ENCODE results near the gene PERCC1. TPM values are rescaled to one million over a fixed set of nuclear protein-coding genes. Genes with fewer than 3 reads are reported as not detected.

Gene PERCC1
- total RNA-seq, 1 donor from 2014 or later = not detected

DNA sequence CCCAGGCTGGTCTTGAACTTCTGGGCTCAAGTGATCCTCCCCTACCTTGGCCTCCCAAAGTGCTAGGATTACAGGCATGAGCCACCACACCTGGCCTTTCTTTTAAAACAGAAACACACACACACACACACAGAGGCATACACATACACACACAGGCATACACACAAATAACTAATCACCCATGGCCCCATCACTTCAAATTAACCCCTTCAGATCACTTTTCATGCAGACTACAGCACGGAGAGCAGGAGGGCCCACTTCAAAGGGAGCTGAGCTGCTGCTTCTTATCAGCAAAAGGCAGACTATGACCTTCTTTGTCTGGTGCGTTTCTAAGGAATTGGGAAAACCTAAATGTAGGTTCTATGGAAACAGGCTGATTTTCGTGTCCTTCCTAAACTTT is 42.1 kb downstream of the PERCC1 start:
- H3K9ac ChIP-seq = no peak overlapping the region
- no peak overlapping the region for H3K27ac Mint-ChIP-seq
- H4K20me1 ChIP-seq (ENCODE audit: low read depth) = peaks cover 5% of the 10 kb centered on the region
- peaks cover 2% of the 10 kb centered on the region for H3K9me3 Mint-ChIP-seq
- no peaks in the 10 kb centered on the region for H3K36me3 Mint-ChIP-seq
- peak overlapping the region; percentile 65 for H3K4me3 Mint-ChIP-seq
- H3K4me1 ChIP-seq = peaks cover 9% of the 10 kb centered on the region
- TF ChIP-seq, protein P1, sequence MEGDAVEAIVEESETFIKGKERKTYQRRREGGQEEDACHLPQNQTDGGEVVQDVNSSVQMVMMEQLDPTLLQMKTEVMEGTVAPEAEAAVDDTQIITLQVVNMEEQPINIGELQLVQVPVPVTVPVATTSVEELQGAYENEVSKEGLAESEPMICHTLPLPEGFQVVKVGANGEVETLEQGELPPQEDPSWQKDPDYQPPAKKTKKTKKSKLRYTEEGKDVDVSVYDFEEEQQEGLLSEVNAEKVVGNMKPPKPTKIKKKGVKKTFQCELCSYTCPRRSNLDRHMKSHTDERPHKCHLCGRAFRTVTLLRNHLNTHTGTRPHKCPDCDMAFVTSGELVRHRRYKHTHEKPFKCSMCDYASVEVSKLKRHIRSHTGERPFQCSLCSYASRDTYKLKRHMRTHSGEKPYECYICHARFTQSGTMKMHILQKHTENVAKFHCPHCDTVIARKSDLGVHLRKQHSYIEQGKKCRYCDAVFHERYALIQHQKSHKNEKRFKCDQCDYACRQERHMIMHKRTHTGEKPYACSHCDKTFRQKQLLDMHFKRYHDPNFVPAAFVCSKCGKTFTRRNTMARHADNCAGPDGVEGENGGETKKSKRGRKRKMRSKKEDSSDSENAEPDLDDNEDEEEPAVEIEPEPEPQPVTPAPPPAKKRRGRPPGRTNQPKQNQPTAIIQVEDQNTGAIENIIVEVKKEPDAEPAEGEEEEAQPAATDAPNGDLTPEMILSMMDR (IDR thresholded peaks at IDR 0.05) = no peak
- TF ChIP-seq EZH2phosphoT487 (IDR thresholded peaks at IDR 0.05) (no peak), EZH2 (IDR thresholded peaks at IDR 0.05) (no peak)
- H3K36me3 ChIP-seq = no peaks in the 10 kb centered on the region
- no peaks in the 10 kb centered on the region for H3K9me3 ChIP-seq (ENCODE audit: low read depth)
- no peak for DNase-seq (ENCODE audit: low spot score)
- H3K4me2 ChIP-seq = no peak overlapping the region
- H3K4me3 ChIP-seq = no peak overlapping the region
- peaks cover 65% of the 10 kb centered on the region for H3K79me2 ChIP-seq (ENCODE audit: low read depth)
- H3K27ac ChIP-seq = no peak overlapping the region
- peaks cover 23% of the 10 kb centered on the region for H3K4me1 Mint-ChIP-seq
- H3F3A ChIP-seq (ENCODE audit: low read depth) = peaks cover 9% of the 10 kb centered on the region
- peaks cover 4% of the 10 kb centered on the region for H3K27me3 Mint-ChIP-seq (ENCODE audit: insufficient read depth, low read depth)
- H3K27me3 ChIP-seq = no peaks in the 10 kb centered on the region
- H2AFZ ChIP-seq (replicated peaks) = no peak overlapping the region

DNA sequence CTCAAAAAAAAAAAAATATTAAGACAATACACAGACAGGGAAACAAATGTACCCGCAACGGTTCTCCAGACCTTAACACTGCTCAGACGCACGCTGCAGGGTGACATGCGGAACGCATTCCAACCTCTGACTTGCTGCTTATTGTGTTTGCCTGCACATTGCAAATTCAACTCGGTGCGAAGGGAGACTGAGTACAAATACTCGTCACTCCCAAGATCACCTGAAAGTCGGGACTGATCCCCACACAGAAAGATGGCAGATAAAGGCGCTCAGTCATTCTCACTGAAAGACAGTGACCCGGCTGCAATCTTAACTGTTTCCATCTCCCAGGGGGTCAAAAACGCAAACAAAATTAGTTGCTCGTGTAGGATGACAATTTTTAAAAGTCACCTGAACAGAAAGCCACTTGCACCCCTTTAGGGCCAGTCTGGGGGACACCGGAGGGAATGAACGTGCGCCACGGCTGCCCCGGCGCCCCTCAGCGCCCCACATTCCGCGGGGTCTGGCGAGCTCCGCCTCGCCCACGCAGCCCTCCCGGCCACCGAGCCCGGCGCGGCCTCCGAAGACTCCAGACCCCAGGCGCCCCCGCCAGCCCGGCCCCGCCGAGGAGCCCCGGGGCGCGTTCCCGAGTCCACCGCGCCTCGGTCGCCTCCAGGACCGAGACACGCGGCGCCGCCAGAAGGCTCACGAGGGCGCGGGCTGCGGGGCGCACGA is 43.4 kb downstream of the PERCC1 start:
- Histone ChIP-seq H3K4me1 (peaks cover 9% of the 10 kb centered on the region), H3K79me2 (ENCODE audit: low read depth) (peaks cover 52% of the 10 kb centered on the region), H2AFZ (replicated peaks) (peak overlapping the region; percentile 82), H3K36me3 (no peaks in the 10 kb centered on the region), H3K27me3 (no peaks in the 10 kb centered on the region), H3K4me3 (peak overlapping the region; percentile 69), H3F3A (ENCODE audit: low read depth) (peaks cover 9% of the 10 kb centered on the region), H4K20me1 (ENCODE audit: low read depth) (no peaks in the 10 kb centered on the region), H3K9me3 (ENCODE audit: low read depth) (no peaks in the 10 kb centered on the region), H3K9ac (peak overlapping the region; percentile 2), H3K27ac (no peak overlapping the region), H3K4me2 (peak overlapping the region; percentile 98)
- Mint-ChIP-seq H3K9me3 (peaks cover 2% of the 10 kb centered on the region), H3K27ac (no peak overlapping the region), H3K4me3 (peak overlapping the region; percentile 87), H3K36me3 (no peaks in the 10 kb centered on the region), H3K4me1 (peaks cover 23% of the 10 kb centered on the region), H3K27me3 (ENCODE audit: insufficient read depth, low read depth) (peaks cover 8% of the 10 kb centered on the region)
- peak; percentile 57 for DNase-seq (ENCODE audit: low spot score)
- TF ChIP-seq EZH2phosphoT487 (IDR thresholded peaks at IDR 0.05) (no peak), EZH2 (IDR thresholded peaks at IDR 0.05) (no peak)
- TF ChIP-seq, protein P1 (IDR thresholded peaks at IDR 0.05) = no peak

DNA sequence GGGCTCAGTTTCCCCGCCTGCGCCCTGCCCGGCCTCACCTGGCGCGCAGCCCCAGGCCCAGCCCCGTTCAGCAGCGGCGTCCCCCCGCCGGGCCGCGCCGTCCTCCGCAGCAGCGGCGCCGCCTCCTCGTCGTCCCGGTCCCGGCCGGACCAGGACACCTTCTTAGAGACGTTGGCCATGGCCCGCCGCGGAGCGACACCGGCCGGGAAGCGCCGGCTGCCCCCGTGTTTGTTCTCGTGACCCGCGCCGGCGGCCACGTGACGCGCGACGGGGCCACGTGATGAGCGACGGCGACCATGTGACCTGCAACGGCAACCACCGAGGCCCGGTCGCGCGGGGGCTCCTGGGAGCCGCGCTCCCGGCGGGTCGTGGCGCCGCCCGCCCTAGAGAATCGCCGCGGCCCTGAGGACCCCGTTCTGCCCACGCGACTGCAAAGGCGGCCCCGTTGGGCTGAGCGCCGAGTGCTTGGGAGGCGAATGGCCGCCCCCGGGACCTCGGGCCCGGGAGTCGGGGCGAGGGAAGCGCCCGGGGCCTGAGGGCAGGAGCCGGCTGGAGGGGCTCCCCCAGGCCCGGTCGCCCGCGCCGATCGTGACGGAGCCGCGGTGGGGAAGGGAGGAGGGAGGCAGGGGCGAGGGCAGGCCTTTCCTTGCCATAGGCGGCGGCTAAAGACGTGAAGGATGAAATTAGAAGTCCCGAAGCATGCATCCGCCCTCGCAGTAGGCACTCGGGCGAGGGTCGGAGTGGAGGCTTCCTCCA is 44.1 kb downstream of the PERCC1 start, which contains the start of gene CLCN7:
Gene CLCN7 (minus strand): TSS at position 233 of the 756 bp plus-strand sequence. CDS start 54 bp downstream, at position 179.
- Mint-ChIP-seq H3K9me3 (peaks cover 2% of the 10 kb centered on the region), H3K36me3 (no peaks in the 10 kb centered on the region), H3K27me3 (ENCODE audit: insufficient read depth, low read depth) (peaks cover 8% of the 10 kb centered on the region), H3K4me1 (peaks cover 19% of the 10 kb centered on the region), H3K4me3 (peak within 1 kb of the TSS; percentile 90), H3K27ac (peak within 1 kb of the TSS; percentile 53)
- no peak within 1 kb of the TSS for H3K27ac ChIP-seq
- H3F3A ChIP-seq (ENCODE audit: low read depth) = peaks cover 9% of the 10 kb centered on the region
- H3K9ac ChIP-seq = peak within 1 kb of the TSS; percentile 72
- peaks cover 9% of the 10 kb centered on the region for H3K4me1 ChIP-seq
- peak; percentile 90 for DNase-seq (ENCODE audit: low spot score)
- H2AFZ ChIP-seq (replicated peaks) = peak within 1 kb of the TSS; percentile 82
- no peaks in the 10 kb centered on the region for H3K36me3 ChIP-seq
- H3K9me3 ChIP-seq (ENCODE audit: low read depth) = no peaks in the 10 kb centered on the region
- H3K79me2 ChIP-seq (ENCODE audit: low read depth) = peaks cover 45% of the 10 kb centered on the region
- TF ChIP-seq, protein P1 (IDR thresholded peaks at IDR 0.05) = no peak
- TF ChIP-seq EZH2phosphoT487 (IDR thresholded peaks at IDR 0.05) (peak; percentile 27), EZH2 (IDR thresholded peaks at IDR 0.05) (peak; percentile 47)
- no peaks in the 10 kb centered on the region for H3K27me3 ChIP-seq
- peak within 1 kb of the TSS; percentile 69 for H3K4me3 ChIP-seq
- no peaks in the 10 kb centered on the region for H4K20me1 ChIP-seq (ENCODE audit: low read depth)
- H3K4me2 ChIP-seq = peak within 1 kb of the TSS; percentile 98
